Hepatocyte (in vitro differentiated cells): ENCODE data around the gene CKLF. TPM values are rescaled to one million over a fixed set of nuclear protein-coding genes. Genes with fewer than 3 reads are reported as not detected.

Source experiments
- DNase-seq: peaks from one replicate; pipeline ENCODE4 v3.0.0-alpha.2; 2016; ENCODE audit warnings: low spot score
- H2AFZ ChIP-seq: fragments of 200-600 bp; sonication (generic); 2 replicates; pipeline ENCODE4 v1.6.0; 2016; ENCODE audit warnings: antibody characterized with exemption, mild to moderate bottlenecking
- H3K27ac ChIP-seq: fragments of 200-600 bp; sonication (generic); 2 replicates; pipeline ENCODE4 v1.5.1; 2016; ENCODE audit warnings: mild to moderate bottlenecking
- H3K27me3 ChIP-seq: fragments of 200-600 bp; sonication (generic); 2 replicates; pipeline ENCODE4 v1.6.1; 2016
- H3K36me3 ChIP-seq: fragments of 200-600 bp; sonication (generic); replicated peaks from 2 replicates; pipeline ENCODE4 v1.5.1; 2016; ENCODE audit warnings: low read depth; ENCODE audit not compliant: insufficient read depth
- H3K4me1 ChIP-seq: fragments of 200-600 bp; sonication (generic); 2 replicates; pipeline ENCODE4 v1.5.1; 2016; ENCODE audit warnings: mild to moderate bottlenecking, moderate library complexity; ENCODE audit not compliant: insufficient read depth
- H3K4me2 ChIP-seq: fragments of 200-600 bp; sonication (generic); 2 replicates; pipeline ENCODE4 v1.6.0; 2016
- H3K4me3 ChIP-seq: fragments of 200-600 bp; sonication (generic); 2 replicates; pipeline ENCODE4 v1.5.1; 2016; ENCODE audit warnings: mild to moderate bottlenecking
- H3K79me2 ChIP-seq: fragments of 200-600 bp; sonication (generic); 2 replicates; pipeline ENCODE4 v1.6.0; 2017; ENCODE audit warnings: mild to moderate bottlenecking
- H3K9me2 ChIP-seq: fragments of 200-600 bp; sonication (generic); replicated peaks from 2 replicates; pipeline ENCODE4 v1.6.0; 2017; ENCODE audit warnings: mild to moderate bottlenecking; ENCODE audit not compliant: insufficient read depth
- H3K9me3 ChIP-seq: fragments of 200-600 bp; sonication (generic); 2 replicates; pipeline ENCODE4 v1.5.1; 2016; ENCODE audit warnings: low read depth, mild to moderate bottlenecking
- H4K20me1 ChIP-seq: fragments of 200-600 bp; sonication (generic); 2 replicates; pipeline ENCODE4 v1.6.0; 2016; ENCODE audit warnings: mild to moderate bottlenecking; ENCODE audit not compliant: insufficient read depth, poor library complexity, severe bottlenecking
- EZH2 ChIP-seq: fragments of 200-600 bp; sonication (generic); IDR thresholded peaks from 2 replicates; pipeline ENCODE4 v1.6.1; 2016; ENCODE audit warnings: antibody characterized with exemption, mild to moderate bottlenecking, borderline replicate concordance
- EZH2phosphoT487 ChIP-seq: fragments of 200-600 bp; sonication (generic); IDR thresholded peaks from one replicate; pipeline ENCODE4 v1.6.1; 2018; ENCODE audit warnings: antibody characterized with exemption, mild to moderate bottlenecking, low read depth, moderate library complexity; ENCODE audit not compliant: unreplicated experiment, severe bottlenecking
- WGBS: methylation state at CpG from one replicate; pipeline ENCODE4 v1.1.6; 2016; ENCODE audit warnings: low lambda C conversion rate; ENCODE audit errors: missing lambda C conversion rate; 5-methylcytosine and 5-hydroxymethylcytosine counted together
- polyA plus RNA-seq: library from polyadenylated mRNA; unstranded; fragments of >200 nt; fragmentation: Nextera tagmentation; extraction: Ambion mirVana; gene quantifications from 2 replicates; pipeline ENCODE4 v1.2.1, GENCODE V29; 2016
- total RNA-seq: library from RNA; depleted of rRNA; stranded (reverse); fragments of >200 nt; gene quantifications from 2 replicates; pipeline ENCODE4 v1.2.3, GENCODE V29; 2014
- TF ChIP-seq, protein P1 (sequence below): fragments of 200-600 bp; sonication (generic); IDR thresholded peaks from 2 replicates; pipeline ENCODE4 v1.5.1; 2016; ENCODE audit warnings: antibody characterized with exemption, mild to moderate bottlenecking; ENCODE audit not compliant: poor library complexity

The CKLF gene
- total and polyA plus RNA-seq, 2 experiments from 2014 or later, result 39.9 to 53.5 TPM

DNA sequence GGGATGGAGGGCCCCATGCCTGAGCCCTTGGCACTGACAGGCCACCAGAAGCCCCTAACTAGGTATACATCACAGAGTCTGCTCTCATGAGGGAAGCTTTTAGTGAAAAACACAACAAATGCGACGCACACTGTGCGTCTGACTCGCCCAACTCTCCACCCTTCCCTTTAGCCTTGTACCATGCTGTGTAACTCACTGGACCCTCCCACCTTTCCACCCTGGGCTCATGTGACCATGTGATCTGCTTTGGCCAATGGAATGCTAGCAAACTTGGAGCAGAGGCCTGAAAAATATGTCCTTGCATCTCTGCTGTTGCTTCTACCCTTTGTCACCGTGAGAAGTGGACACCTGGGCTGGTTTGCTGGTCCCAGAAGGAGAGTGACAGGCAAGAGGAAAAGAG is 24.1 kb upstream of the CKLF start:
- Histone ChIP-seq H3K4me1 (no peaks in the 10 kb centered on the region), H3K4me3 (no peak overlapping the region), H3K9me2 (no peaks in the 10 kb centered on the region), H3K9me3 (no peaks in the 10 kb centered on the region), H3K4me2 (no peak overlapping the region), H4K20me1 (no peaks in the 10 kb centered on the region), H2AFZ (no peak overlapping the region), H3K27me3 (no peaks in the 10 kb centered on the region), H3K36me3 (no peaks in the 10 kb centered on the region), H3K27ac (no peak overlapping the region), H3K79me2 (no peaks in the 10 kb centered on the region)
- TF ChIP-seq EZH2phosphoT487 (no peak), EZH2 (no peak)
- TF ChIP-seq, protein P1, sequence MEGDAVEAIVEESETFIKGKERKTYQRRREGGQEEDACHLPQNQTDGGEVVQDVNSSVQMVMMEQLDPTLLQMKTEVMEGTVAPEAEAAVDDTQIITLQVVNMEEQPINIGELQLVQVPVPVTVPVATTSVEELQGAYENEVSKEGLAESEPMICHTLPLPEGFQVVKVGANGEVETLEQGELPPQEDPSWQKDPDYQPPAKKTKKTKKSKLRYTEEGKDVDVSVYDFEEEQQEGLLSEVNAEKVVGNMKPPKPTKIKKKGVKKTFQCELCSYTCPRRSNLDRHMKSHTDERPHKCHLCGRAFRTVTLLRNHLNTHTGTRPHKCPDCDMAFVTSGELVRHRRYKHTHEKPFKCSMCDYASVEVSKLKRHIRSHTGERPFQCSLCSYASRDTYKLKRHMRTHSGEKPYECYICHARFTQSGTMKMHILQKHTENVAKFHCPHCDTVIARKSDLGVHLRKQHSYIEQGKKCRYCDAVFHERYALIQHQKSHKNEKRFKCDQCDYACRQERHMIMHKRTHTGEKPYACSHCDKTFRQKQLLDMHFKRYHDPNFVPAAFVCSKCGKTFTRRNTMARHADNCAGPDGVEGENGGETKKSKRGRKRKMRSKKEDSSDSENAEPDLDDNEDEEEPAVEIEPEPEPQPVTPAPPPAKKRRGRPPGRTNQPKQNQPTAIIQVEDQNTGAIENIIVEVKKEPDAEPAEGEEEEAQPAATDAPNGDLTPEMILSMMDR, result no peak
- no peak for DNase-seq
- 95% methylated on average over 5 of the region's 5 CpGs for whole genome bisulfite sequencing

DNA sequence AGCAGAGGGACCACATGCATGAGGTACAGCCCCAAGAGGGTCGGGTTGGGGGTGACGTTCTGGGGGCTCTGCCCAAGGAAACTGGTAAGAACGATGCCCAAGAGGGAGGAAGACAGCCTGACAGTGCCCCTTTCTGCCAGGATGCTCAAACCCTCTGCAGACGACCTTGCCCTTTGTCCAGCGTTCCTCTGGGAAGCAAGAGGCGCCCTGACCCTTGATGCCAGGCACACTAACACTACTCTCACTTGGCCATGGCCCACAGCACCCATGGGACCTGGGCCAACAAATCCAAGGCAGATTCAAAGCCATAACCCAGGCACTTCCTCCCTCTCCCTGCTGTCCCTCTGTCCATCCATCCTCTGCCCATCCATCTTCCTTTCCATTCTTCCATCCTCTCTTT is 22.9 kb upstream of the CKLF start:
- Histone ChIP-seq H3K27ac (no peak overlapping the region), H3K4me3 (no peak overlapping the region), H3K9me2 (no peaks in the 10 kb centered on the region), H2AFZ (no peak overlapping the region), H3K79me2 (no peaks in the 10 kb centered on the region), H3K9me3 (no peaks in the 10 kb centered on the region), H3K4me2 (no peak overlapping the region), H3K36me3 (no peaks in the 10 kb centered on the region), H3K4me1 (no peaks in the 10 kb centered on the region), H4K20me1 (no peaks in the 10 kb centered on the region), H3K27me3 (no peaks in the 10 kb centered on the region)
- no peak for DNase-seq
- 92% methylated on average over 6 of the region's 6 CpGs for WGBS
- TF ChIP-seq, protein P1, result no peak
- TF ChIP-seq EZH2, result no peak

DNA sequence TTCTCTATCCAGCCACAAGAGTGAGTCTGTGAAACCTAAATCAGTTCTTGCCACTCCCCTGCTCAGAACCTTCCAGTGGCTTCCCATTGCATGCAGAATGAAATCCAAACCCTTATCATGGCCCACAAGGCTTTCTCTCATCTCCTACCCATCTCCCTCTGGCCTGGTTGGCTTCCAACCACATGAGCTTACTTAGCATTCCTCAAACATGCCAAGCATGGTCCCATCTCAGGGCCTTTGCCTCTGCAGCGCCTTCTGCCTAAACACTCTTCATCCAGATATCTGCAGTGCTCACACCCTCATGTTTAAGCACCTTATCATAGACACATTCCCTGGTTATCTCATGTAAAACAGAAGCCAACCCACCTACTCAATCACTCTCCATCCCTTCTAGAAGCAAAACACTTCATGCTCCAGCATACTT is 18.0 kb upstream of the CKLF start:
- H3K9me3 ChIP-seq, result no peaks in the 10 kb centered on the region
- H3K4me2 ChIP-seq, result no peak overlapping the region
- no peak for TF ChIP-seq EZH2phosphoT487
- TF ChIP-seq, protein P1, result no peak
- no peak for TF ChIP-seq EZH2
- no peaks in the 10 kb centered on the region for H3K27me3 ChIP-seq
- no peaks in the 10 kb centered on the region for H3K79me2 ChIP-seq
- no peak overlapping the region for H3K4me3 ChIP-seq
- H2AFZ ChIP-seq, result no peak overlapping the region
- no peak overlapping the region for H3K27ac ChIP-seq
- 89% methylated on average over 1 of the region's 1 CpG for WGBS
- no peak for DNase-seq
- no peaks in the 10 kb centered on the region for H3K36me3 ChIP-seq
- H3K9me2 ChIP-seq, result no peaks in the 10 kb centered on the region
- H3K4me1 ChIP-seq, result no peaks in the 10 kb centered on the region
- no peaks in the 10 kb centered on the region for H4K20me1 ChIP-seq

- no peaks in the 10 kb centered on the region for H3K36me3 ChIP-seq
- 94% methylated on average over 4 of the region's 4 CpGs for WGBS
- no peak for DNase-seq
- no peaks in the 10 kb centered on the region for H3K27me3 ChIP-seq
- no peak overlapping the region for H3K27ac ChIP-seq
- H3K9me3 ChIP-seq, result no peaks in the 10 kb centered on the region
- H3K79me2 ChIP-seq, result no peaks in the 10 kb centered on the region
- no peak overlapping the region for H3K4me2 ChIP-seq
- TF ChIP-seq EZH2phosphoT487 (no peak), EZH2 (no peak)
- TF ChIP-seq, protein P1, result no peak
- H3K4me1 ChIP-seq, result no peaks in the 10 kb centered on the region
- H3K9me2 ChIP-seq, result no peaks in the 10 kb centered on the region
- no peak overlapping the region for H2AFZ ChIP-seq
- H4K20me1 ChIP-seq, result no peaks in the 10 kb centered on the region
- no peak overlapping the region for H3K4me3 ChIP-seq
Observed at GRCh38 chr16:66536525-66536924, 15.9 kb upstream of the CKLF start.
